Right lobe of liver (tissue), 6 donors: ENCODE results near the gene SCN2A. TPM values are rescaled to one million over a fixed set of nuclear protein-coding genes. Genes with fewer than 3 reads are reported as not detected.

Source experiments
- ATAC-seq, 4 donors: fragments of 200-7000 bp; cut with Tn5 transposase; one replicate each; pipeline ENCODE4 v1.9.1; 2020; ENCODE audit warnings: mild to moderate bottlenecking in 4 of 4, moderate library complexity in 4 of 4
- DNase-seq, 3 donors: peaks; one replicate each; pipeline ENCODE4 v3.0.0-alpha.2; 2020
- H3K27ac ChIP-seq, 3 donors: fragments of 200-600 bp; one replicate each; pipeline ENCODE4 v1.8.0; 2022
- H3K27me3 ChIP-seq, 2 donors: fragments of 200-600 bp; one replicate each; pipeline ENCODE4 v1.8.0; 2022
- H3K36me3 ChIP-seq, 4 donors: fragments of 200-600 bp; sonication (generic) in 1 of 4; one replicate each; pipeline versions ENCODE4 v1.5.1 to v1.8.0; 2017 to 2022; ENCODE audit warnings: control low read depth in 1 of 4
- H3K4me1 ChIP-seq, 4 donors: fragments of 200-600 bp; sonication (generic) in 1 of 4; one replicate each; pipeline versions ENCODE4 v1.5.1 to v1.8.0; 2017 to 2022; ENCODE audit warnings: control low read depth in 1 of 4
- H3K4me3 ChIP-seq, 3 donors: fragments of 200-600 bp; one replicate each; pipeline ENCODE4 v1.8.0; 2022
- H3K9me3 ChIP-seq, 4 donors: fragments of 200-600 bp; sonication (generic) in 1 of 4; one replicate each; pipeline versions ENCODE4 v1.5.1 to v1.8.0; 2017 to 2022; ENCODE audit warnings: control low read depth in 1 of 4
- CTCF ChIP-seq, 4 donors: fragments of 200-600 bp in 3 of 4; fragments of 450-650 bp in 1 of 4; IDR thresholded peaks; one replicate each; pipeline versions ENCODE4 v1.5.1 to v1.8.0; 2016 to 2022; ENCODE audit warnings: antibody characterized with exemption in 4 of 4, mild to moderate bottlenecking in 2 of 4
- POLR2A ChIP-seq: fragments of 450-650 bp; IDR thresholded peaks from one replicate; pipeline ENCODE4 v1.6.1; 2017; ENCODE audit warnings: antibody characterized with exemption, mild to moderate bottlenecking
- WGBS: methylation state at CpG from one replicate; pipeline ENCODE4 v1.1.6; 2018; ENCODE audit warnings: low coverage, low lambda C conversion rate; ENCODE audit not compliant: insufficient coverage; ENCODE audit errors: missing lambda C conversion rate; 5-methylcytosine and 5-hydroxymethylcytosine counted together
- intact Hi-C, 2 donors: fragments of 100-400 bp; cut with DNase I; formaldehyde crosslinking; loops; one replicate each; pipeline versions ENCODE4 v1.11.2 to v1.14.1; 2022
- total RNA-seq, 6 experiments: library from RNA; depleted of rRNA in 2 of 6; stranded (reverse); fragments of >200 nt in 2 of 6; fragmentation: NEBNext Ultra II Directional in 3 of 6; extraction: Animal tissue kit (Norgen Biotek cat#: 25700) in 3 of 6; gene quantifications; one replicate each; pipeline versions ENCODE4 v1.1.0 to v1.2.4, GENCODE V29; 2016 to 2023
- donor health status: DM: no; HTN: yes; CAD: no.
- donor health status: DM: no; HTN: no; CAD: no.
- donor health status: DM: no; HTN: no; CAD: no.
- donor health status: DM: no; HTN: yes; CAD: no.
- donor health status: DM: no; HTN: yes; CAD: no.

The SCN2A gene
- total RNA-seq, 6 experiments from 2014 or later, result 0.12 to 0.27 TPM; not detected in 4

- no peak for TF ChIP-seq CTCF (IDR thresholded peaks at IDR 0.05)
- no peak for TF ChIP-seq POLR2A
- no peaks in the 10 kb centered on the region for H3K27me3 ChIP-seq
- H3K4me1 ChIP-seq, result no peaks in the 10 kb centered on the region
- no peaks in the 10 kb centered on the region for H3K36me3 ChIP-seq
- ATAC-seq, result no peak
- no peaks in the 10 kb centered on the region for H3K9me3 ChIP-seq
- 61% methylated on average over 4 of the region's 4 CpGs for WGBS
- intact Hi-C loops, result no loop called here
- no peak for DNase-seq
- H3K27ac ChIP-seq, result no peak overlapping the region
- no peak overlapping the region for H3K4me3 ChIP-seq
Measured at GRCh38 chr2:165281387-165281786, 42.2 kb downstream of the SCN2A start.

GRCh38 chr2:165283342-165283741, 44.1 kb downstream of the SCN2A start:
- intact Hi-C loops, result no loop called here
- Histone ChIP-seq H3K27me3 (no peaks in the 10 kb centered on the region), H3K4me3 (no peak overlapping the region), H3K36me3 (no peaks in the 10 kb centered on the region), H3K4me1 (no peaks in the 10 kb centered on the region), H3K9me3 (no peaks in the 10 kb centered on the region), H3K27ac (no peak overlapping the region)
- no peak for TF ChIP-seq POLR2A
- TF ChIP-seq CTCF (IDR thresholded peaks at IDR 0.05), result no peak
- DNase-seq (no peak), ATAC-seq (no peak)
- 75% methylated on average over 1 of the region's 1 CpG for WGBS

- Histone ChIP-seq H3K9me3 (no peaks in the 10 kb centered on the region), H3K27ac (no peak overlapping the region), H3K4me3 (no peak overlapping the region), H3K4me1 (no peaks in the 10 kb centered on the region), H3K36me3 (no peaks in the 10 kb centered on the region), H3K27me3 (no peaks in the 10 kb centered on the region)
- intact Hi-C loops, result no loop called here
- 68% methylated on average over 3 of the region's 3 CpGs for whole genome bisulfite sequencing
- ATAC-seq, result no peak
- TF ChIP-seq CTCF (IDR thresholded peaks at IDR 0.05), result no peak
- TF ChIP-seq POLR2A, result no peak
- DNase-seq, result no peak
Measured at GRCh38 chr2:165287094-165287778, 48.0 kb downstream of the SCN2A start.

- Histone ChIP-seq H3K27me3 (no peaks in the 10 kb centered on the region), H3K4me3 (no peak overlapping the region), H3K4me1 (no peaks in the 10 kb centered on the region), H3K9me3 (no peaks in the 10 kb centered on the region), H3K27ac (no peak overlapping the region), H3K36me3 (no peaks in the 10 kb centered on the region)
- intact Hi-C loops, result no loop called here
- WGBS, result 67% methylated on average over 2 of the region's 2 CpGs
- no peak for ATAC-seq
- TF ChIP-seq POLR2A (no peak), CTCF (IDR thresholded peaks at IDR 0.05) (no peak)
- no peak for DNase-seq
Measured at GRCh38 chr2:165289069-165289468, 49.9 kb downstream of the SCN2A start.
